DOHH2 (cell line): ENCODE results near the gene ATXN7L1.

Experiments
- EZH2phosphoT487 ChIP-seq: fragments of 200-600 bp; sonication (generic); IDR thresholded peaks from 2 replicates; pipeline ENCODE4 v1.6.1; 2017; ENCODE audit warnings: borderline replicate concordance, mild to moderate bottlenecking, antibody characterized with exemption, low read length, moderate library complexity, mixed read lengths
- TF ChIP-seq, protein P1 (sequence below): fragments of 200-600 bp; sonication (generic); IDR thresholded peaks from one replicate; pipeline ENCODE4 v1.5.1; 2014; ENCODE audit warnings: antibody characterized with exemption, mild to moderate bottlenecking, low read depth, low read length; ENCODE audit not compliant: poor library complexity, severe bottlenecking

DNA sequence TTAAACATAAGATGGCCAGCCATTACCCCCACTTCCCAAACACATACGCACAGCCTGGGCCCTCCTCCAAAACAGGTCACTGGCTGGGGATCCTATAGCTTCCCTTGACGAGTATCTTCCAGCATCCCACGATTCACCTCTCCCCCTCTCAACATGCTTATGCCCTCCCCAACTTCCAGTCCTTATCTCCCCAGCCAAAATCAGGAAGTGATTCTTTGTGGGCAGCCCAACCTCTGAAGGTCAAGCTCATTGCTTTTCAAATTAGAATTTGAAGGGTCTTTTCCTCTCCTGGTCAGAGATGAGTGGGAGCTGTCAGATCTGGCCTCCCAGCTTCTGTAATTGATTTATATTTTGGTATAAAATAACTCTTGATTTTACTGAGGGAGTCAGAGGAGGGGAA, 133.6 kb downstream of the ATXN7L1 start:
- TF ChIP-seq, protein P1, sequence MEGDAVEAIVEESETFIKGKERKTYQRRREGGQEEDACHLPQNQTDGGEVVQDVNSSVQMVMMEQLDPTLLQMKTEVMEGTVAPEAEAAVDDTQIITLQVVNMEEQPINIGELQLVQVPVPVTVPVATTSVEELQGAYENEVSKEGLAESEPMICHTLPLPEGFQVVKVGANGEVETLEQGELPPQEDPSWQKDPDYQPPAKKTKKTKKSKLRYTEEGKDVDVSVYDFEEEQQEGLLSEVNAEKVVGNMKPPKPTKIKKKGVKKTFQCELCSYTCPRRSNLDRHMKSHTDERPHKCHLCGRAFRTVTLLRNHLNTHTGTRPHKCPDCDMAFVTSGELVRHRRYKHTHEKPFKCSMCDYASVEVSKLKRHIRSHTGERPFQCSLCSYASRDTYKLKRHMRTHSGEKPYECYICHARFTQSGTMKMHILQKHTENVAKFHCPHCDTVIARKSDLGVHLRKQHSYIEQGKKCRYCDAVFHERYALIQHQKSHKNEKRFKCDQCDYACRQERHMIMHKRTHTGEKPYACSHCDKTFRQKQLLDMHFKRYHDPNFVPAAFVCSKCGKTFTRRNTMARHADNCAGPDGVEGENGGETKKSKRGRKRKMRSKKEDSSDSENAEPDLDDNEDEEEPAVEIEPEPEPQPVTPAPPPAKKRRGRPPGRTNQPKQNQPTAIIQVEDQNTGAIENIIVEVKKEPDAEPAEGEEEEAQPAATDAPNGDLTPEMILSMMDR = no peak
- TF ChIP-seq EZH2phosphoT487 = no peak
